RWPE2 (cell line): ENCODE measurements around the gene CPE.
A peak's percentile ranks its signal among the peaks of the same experiment; 100 is the strongest.
"Not testable (repeated sequence)": the region's sequence is repeated elsewhere in the genome, so short reads cannot be mapped to it uniquely, and the experiment has no call there.

Source experiments
- ATAC-seq: fragments of 200-7000 bp; cut with Tn5 transposase; 3 replicates; pipeline ENCODE4 v1.9.1; 2021; ENCODE audit warnings: low read depth
- DNase-seq: peaks from one replicate; pipeline ENCODE4 v3.0.0-alpha.2; 2020; ENCODE audit warnings: low spot score
- H3K27ac ChIP-seq: fragments of 450-650 bp; 2 replicates; pipeline ENCODE4 v1.5.1; 2017; ENCODE audit warnings: mild to moderate bottlenecking; ENCODE audit not compliant: poor library complexity, severe bottlenecking
- H3K27me3 ChIP-seq: fragments of 250-450 bp; sonication (Bioruptor Pico); 2 replicates; pipeline ENCODE4 v1.5.1; 2021; ENCODE audit warnings: mild to moderate bottlenecking, moderate library complexity; ENCODE audit not compliant: insufficient read depth, poor library complexity, severe bottlenecking
- H3K36me3 ChIP-seq: fragments of 250-450 bp; sonication (Bioruptor Pico); 2 replicates; pipeline ENCODE4 v1.5.1; 2020; ENCODE audit warnings: low read depth, mild to moderate bottlenecking, moderate library complexity
- H3K4me1 ChIP-seq: fragments of 250-450 bp; sonication (Bioruptor Pico); 2 replicates; pipeline ENCODE4 v1.5.1; 2021; ENCODE audit warnings: mild to moderate bottlenecking, moderate library complexity; ENCODE audit not compliant: insufficient read depth, poor library complexity, severe bottlenecking
- H3K4me3 ChIP-seq: fragments of 250-450 bp; sonication (Bioruptor Pico); 2 replicates; pipeline ENCODE4 v1.5.1; 2021; ENCODE audit warnings: mild to moderate bottlenecking, moderate library complexity; ENCODE audit not compliant: severe bottlenecking
- H3K9me3 ChIP-seq: fragments of 250-450 bp; sonication (Bioruptor Pico); 2 replicates; pipeline ENCODE4 v1.5.1; 2021; ENCODE audit warnings: mild to moderate bottlenecking, moderate library complexity; ENCODE audit not compliant: severe bottlenecking
- TF ChIP-seq, protein P1 (sequence below): fragments of 450-650 bp; IDR thresholded peaks from one replicate; pipeline ENCODE4 v1.5.1; 2017; ENCODE audit warnings: mild to moderate bottlenecking, moderate library complexity; ENCODE audit not compliant: poor library complexity, severe bottlenecking

Gene CPE

DNA sequence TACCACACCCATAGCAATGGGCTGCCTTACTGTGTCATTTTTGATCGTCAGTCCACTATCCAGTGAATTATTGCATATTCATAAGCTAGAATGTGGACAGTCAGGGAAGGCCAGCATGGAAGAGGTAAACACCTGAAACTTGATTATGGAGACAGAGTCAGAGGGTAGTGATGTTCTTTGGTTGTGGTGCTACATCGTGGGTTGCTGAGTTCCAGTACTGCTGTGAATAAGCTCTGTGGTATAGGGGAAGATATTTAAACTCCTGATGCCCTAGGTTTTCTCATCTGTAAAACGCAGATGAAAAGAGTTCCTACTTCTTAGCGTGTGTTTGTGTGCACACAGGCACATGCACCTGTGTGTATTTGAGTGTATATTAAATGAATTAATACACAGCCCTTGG is 69.9 kb downstream of the CPE start:
- Histone ChIP-seq H3K36me3 (no peaks in the 10 kb centered on the region), H3K4me3 (no peak overlapping the region), H3K27me3 (no peaks in the 10 kb centered on the region), H3K9me3 (no peaks in the 10 kb centered on the region), H3K27ac (no peak overlapping the region), H3K4me1 (no peaks in the 10 kb centered on the region)
- TF ChIP-seq, protein P1, sequence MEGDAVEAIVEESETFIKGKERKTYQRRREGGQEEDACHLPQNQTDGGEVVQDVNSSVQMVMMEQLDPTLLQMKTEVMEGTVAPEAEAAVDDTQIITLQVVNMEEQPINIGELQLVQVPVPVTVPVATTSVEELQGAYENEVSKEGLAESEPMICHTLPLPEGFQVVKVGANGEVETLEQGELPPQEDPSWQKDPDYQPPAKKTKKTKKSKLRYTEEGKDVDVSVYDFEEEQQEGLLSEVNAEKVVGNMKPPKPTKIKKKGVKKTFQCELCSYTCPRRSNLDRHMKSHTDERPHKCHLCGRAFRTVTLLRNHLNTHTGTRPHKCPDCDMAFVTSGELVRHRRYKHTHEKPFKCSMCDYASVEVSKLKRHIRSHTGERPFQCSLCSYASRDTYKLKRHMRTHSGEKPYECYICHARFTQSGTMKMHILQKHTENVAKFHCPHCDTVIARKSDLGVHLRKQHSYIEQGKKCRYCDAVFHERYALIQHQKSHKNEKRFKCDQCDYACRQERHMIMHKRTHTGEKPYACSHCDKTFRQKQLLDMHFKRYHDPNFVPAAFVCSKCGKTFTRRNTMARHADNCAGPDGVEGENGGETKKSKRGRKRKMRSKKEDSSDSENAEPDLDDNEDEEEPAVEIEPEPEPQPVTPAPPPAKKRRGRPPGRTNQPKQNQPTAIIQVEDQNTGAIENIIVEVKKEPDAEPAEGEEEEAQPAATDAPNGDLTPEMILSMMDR: no peak
- DNase-seq: no peak
- no peak for ATAC-seq

DNA sequence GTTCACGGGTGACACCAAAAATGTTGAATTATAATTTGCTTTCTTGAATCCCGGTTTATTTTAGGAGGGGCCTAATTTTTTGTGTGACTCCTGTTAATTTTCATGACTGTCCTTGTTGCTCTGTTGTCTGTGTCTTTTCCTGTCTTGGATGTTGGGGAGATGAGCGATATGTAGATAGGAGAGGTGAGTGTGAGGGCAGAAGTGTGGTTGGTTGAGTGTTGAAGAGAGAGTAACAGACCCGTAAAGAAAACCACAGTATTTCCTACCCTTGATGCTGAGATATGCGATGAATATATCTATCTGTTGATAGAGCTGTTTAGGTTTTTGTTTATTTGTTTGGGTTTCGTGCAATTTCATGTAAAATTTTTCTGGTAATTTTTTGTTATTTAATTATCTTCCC is 70.5 kb downstream of the CPE start:
- no peak for ATAC-seq

DNA sequence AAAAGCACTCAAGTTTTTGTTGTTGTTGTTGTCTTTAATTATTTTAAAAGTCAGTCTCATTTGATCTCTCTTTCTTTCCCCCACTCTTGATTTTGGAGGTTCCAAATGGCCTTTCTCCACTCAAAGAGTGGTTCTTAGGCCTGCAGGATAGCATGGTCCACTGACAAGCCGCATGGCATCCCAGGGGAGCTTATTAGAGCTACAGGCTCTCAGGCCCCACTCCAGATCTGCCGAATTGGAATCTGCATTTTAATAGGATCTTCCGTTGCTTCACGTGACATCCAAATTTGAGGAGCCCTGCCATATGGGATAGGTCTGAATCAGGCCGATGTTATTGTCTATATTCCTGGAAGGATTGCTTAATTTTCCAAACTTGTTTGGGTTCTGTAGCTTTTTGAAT is 72.1 kb downstream of the CPE start:
- H3K9me3 ChIP-seq: no peaks in the 10 kb centered on the region
- no peaks in the 10 kb centered on the region for H3K36me3 ChIP-seq
- DNase-seq (no peak), ATAC-seq (no peak)
- no peak overlapping the region for H3K4me3 ChIP-seq
- H3K27me3 ChIP-seq: no peaks in the 10 kb centered on the region
- no peaks in the 10 kb centered on the region for H3K4me1 ChIP-seq
- H3K27ac ChIP-seq: no peak overlapping the region
- TF ChIP-seq, protein P1: no peak

More for the DNA sequence above, 70.5 kb downstream of the CPE start:
- Histone ChIP-seq H3K9me3 (no peaks in the 10 kb centered on the region), H3K4me3 (no peak overlapping the region), H3K4me1 (no peaks in the 10 kb centered on the region), H3K27ac (no peak overlapping the region), H3K27me3 (no peaks in the 10 kb centered on the region), H3K36me3 (no peaks in the 10 kb centered on the region)
- TF ChIP-seq, protein P1: no peak
- DNase-seq: no peak

DNA sequence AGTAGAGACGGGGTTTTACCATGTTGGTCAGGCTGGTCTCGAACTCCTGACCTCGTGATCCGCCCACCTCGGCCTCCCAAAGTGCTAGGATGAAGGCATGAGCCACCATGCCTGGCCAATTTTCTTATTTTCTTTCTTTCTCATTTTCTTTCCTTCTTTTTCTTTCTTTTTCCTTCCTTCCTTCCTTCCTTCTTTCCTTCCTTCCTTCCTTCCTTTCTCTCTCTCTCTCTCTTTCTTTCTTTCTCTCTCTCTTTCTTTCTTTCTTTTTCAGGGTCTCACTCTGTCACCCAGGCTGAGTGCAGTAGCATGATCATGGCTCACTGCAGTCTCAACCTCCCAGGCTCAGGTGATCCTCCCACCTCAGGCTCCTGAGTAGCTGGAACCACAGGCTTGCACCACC is 74.3 kb downstream of the CPE start:
- H3K36me3 ChIP-seq, ATAC-seq, DNase-seq: not testable (repeated sequence)

DNA sequence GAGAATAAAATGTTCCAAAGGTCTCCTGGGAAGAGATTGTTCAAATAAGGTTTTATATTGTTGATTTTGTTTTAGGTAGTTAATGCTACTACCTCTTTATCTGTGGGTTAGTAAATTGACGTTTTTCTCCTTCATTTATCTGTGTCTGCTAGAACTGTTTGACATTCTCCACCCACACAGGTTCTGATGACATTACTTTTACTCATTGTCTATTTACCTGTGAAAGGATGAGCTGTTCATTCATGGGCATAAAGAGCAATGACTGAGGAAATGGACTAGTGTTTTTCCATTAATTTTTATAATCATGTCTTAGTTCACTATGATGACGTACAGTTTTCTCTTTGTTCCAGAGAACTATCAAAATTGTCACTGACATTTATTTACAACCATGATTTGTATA is 75.6 kb downstream of the CPE start:
- TF ChIP-seq, protein P1: no peak
- DNase-seq (no peak), ATAC-seq (peak; percentile 76)
- Histone ChIP-seq H3K4me3 (no peak overlapping the region), H3K27me3 (no peaks in the 10 kb centered on the region), H3K9me3 (no peaks in the 10 kb centered on the region), H3K36me3 (no peaks in the 10 kb centered on the region), H3K4me1 (no peaks in the 10 kb centered on the region), H3K27ac (no peak overlapping the region)

More for the DNA sequence above, 74.3 kb downstream of the CPE start:
- H3K27ac ChIP-seq, H3K4me3 ChIP-seq, H3K4me1 ChIP-seq, H3K27me3 ChIP-seq, H3K9me3 ChIP-seq: not testable (repeated sequence)
